SK-N-MC (cell line): ENCODE results near the gene ZNF362.
"Not testable (repeated sequence)": the region's sequence is repeated elsewhere in the genome, so short reads cannot be mapped to it uniquely, and the experiment has no call there.

Source experiments
- DNase-seq: peaks from one replicate; pipeline ENCODE4 v3.0.0-alpha.2; 2011; ENCODE audit warnings: low read depth, low spot score
- H3K27ac ChIP-seq: fragments of 200-600 bp; sonication (generic); 2 replicates; pipeline ENCODE4 v1.5.1; 2016; ENCODE audit warnings: mixed run types
- H3K36me3 ChIP-seq: fragments of 200-600 bp; sonication (generic); 2 replicates; pipeline ENCODE4 v1.6.1; 2017; ENCODE audit warnings: antibody characterized with exemption, low read length, mixed read lengths; ENCODE audit not compliant: insufficient read depth
- H3K4me3 ChIP-seq: fragments of 200-600 bp; sonication (generic); 2 replicates; pipeline ENCODE4 v1.5.1; 2016
- H3K9ac ChIP-seq: fragments of 200-600 bp; sonication (generic); 2 replicates; pipeline ENCODE4 v1.8.0; 2017; ENCODE audit warnings: mixed run types, mixed read lengths; ENCODE audit not compliant: insufficient read length
- H3K9me3 ChIP-seq: fragments of 200-600 bp; sonication (generic); 2 replicates; pipeline ENCODE4 v1.6.1; 2017; ENCODE audit warnings: low read depth, mild to moderate bottlenecking, antibody characterized with exemption, low read length, moderate library complexity, mixed read lengths
- EZH2 ChIP-seq: fragments of 200-600 bp; sonication (generic); IDR thresholded peaks from one replicate; pipeline ENCODE4 v1.6.1; 2017; ENCODE audit warnings: antibody characterized with exemption
- FOXP2 ChIP-seq: optimal IDR thresholded peaks from 2 replicates; pipeline ENCODE3; 2011; ENCODE audit warnings: mild to moderate bottlenecking, moderate library complexity; ENCODE audit not compliant: insufficient read depth; ENCODE audit errors: extremely low read length, control extremely low read depth
- POLR2AphosphoS5 ChIP-seq: IDR thresholded peaks from 2 replicates; pipeline ENCODE4 v1.6.1; 2012; ENCODE audit warnings: mild to moderate bottlenecking, low read depth, low read length, borderline replicate concordance

Gene ZNF362

DNA sequence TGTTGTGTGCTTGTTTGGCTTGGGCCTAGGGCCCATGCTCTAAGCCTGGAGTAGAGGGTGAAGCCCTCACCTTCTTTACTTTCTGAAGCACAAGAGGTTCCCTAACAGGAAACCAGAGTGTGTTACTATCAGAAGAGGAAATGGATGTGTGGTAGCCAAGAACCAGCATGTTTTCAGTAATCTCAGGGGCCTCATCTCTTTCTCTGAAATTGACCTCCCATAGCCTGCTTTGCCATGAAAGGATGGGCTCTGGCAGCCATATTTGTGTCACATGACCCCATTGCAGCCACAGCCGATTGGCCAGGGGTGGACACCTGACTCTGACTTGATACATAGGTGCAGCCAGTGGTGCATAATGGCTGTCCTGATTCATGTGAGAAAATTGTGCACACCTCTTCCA, 46.0 kb downstream of the ZNF362 start:
- TF ChIP-seq EZH2 (no peak), FOXP2 (no peak), POLR2AphosphoS5 (no peak)
- Histone ChIP-seq H3K36me3 (peaks cover 22% of the 10 kb centered on the region; the same call in 1 of the 2 replicates), H3K4me3 (no peak overlapping the region), H3K9me3 (no peaks in the 10 kb centered on the region), H3K27ac (no peak overlapping the region), H3K9ac (no peak overlapping the region)
- no peak for DNase-seq

DNA sequence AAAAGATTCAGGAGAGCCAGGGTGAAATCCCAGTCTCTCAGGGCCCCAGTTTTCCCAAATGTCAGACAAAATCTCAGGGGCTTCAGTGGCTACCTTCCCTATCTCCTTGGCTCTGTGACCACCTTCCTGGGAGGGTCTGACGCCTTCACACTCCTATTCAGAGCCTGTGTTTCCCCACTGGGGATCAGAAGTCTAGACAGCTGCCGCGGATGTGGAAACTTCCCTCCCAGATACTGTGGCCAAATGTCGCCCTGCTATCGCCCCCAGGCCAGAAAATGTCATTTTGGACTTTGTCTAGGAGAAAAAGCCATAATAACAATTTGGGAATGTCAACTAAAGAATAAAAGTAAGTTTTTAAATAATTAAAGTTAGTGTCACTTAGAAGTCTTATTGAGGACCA, 48.7 kb downstream of the ZNF362 start:
- no peak for DNase-seq
- Histone ChIP-seq H3K27ac (no peak overlapping the region), H3K9ac (no peak overlapping the region), H3K36me3 (peaks cover 8% of the 10 kb centered on the region; the same call in 1 of the 2 replicates), H3K9me3 (no peaks in the 10 kb centered on the region), H3K4me3 (no peak overlapping the region)
- TF ChIP-seq EZH2 (no peak), FOXP2 (no peak), POLR2AphosphoS5 (no peak)

DNA sequence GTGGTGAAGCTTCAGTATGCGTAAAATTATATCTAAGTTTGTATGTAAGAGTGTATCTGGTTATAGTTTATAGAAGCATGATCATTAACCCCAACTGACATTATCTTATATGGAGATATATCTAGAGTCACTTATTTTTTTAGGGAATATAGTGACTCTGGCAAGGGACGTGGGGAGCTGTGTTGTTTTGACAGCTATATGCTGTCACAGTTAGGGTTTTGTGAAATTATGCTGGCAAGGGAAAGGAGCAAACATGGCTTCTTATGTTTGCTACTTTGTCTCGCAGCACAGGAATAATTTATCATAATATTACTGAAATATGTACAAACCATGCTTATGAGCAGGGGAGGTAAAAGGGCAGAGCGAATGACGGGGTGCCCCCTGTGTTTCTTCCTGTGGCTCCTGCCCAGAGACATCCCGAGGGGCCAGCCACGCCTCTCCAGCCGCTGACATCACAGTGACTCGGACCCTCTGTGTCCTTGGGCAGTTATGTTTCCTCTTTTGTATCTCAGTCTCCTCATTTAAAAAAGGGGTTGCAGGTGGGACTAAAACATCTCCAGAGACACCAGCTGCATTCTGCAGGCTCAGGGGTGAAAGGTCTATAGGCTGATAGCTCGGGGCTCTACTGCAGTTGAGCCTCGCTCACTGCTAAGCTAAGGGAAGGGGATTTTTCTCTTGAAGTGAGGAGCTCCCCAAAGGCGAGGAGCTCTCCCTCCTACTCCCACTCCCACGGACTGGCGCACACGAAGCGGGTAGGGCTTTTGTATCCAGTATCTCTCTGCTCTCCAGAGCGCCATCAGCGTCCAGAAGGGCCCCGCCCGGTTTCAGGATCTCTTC, 49.7 kb downstream of the ZNF362 start:
- H3K36me3 ChIP-seq, result peaks cover 6% of the 10 kb centered on the region; the same call in 1 of the 2 replicates
- TF ChIP-seq POLR2AphosphoS5 (no peak), EZH2 (no peak), FOXP2 (no peak)
- no peak for DNase-seq
- no peak overlapping the region for H3K9ac ChIP-seq
- no peaks in the 10 kb centered on the region for H3K9me3 ChIP-seq
- no peak overlapping the region for H3K27ac ChIP-seq
- no peak overlapping the region for H3K4me3 ChIP-seq

DNA sequence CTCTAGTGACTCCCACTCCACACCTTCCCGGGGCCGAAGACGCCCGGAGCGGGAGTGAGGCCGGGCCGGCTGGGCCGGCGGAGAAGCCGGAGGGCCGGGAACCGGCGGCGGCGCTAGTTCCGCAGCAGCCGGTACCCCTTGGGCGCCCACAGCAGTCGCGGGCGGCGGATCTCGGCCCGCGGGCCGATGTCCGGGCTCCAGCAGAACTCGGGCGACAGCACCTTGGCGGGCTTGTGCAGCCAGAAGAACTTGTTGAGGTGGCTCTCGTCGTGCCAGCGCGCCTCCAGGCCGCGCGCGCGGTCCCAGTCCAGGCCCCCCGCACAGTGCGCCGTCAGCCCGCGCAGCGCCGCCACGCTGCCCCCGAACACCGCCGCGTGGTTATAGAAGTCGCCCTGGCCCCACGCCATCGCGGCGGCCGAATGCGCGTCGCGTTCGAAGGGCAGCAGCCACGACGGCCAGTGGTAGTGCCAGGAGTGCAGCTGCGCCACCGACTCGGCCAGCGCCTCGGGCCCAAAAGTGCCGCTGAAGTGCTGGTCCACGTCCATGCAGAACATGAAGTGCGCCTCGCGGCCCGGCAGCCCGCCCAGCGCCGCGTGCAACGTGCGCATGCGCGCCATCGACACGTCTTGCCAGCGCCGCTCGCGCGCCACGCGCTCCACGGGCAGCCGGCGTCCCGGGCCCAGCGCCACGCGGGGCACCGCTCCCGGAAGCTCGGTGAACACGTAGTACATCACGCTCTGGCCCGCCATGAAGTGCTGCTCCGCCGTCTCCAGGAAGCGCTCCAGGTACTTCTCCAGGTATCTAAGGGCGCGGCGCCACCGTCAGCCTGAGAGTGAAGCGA, 50.6 kb downstream of the ZNF362 start:
- Histone ChIP-seq H3K9me3 (no peaks in the 10 kb centered on the region), H3K9ac (no peak overlapping the region), H3K36me3 (no peaks in the 10 kb centered on the region), H3K27ac (no peak overlapping the region), H3K4me3 (no peak overlapping the region)
- no peak for DNase-seq
- TF ChIP-seq EZH2 (no peak), POLR2AphosphoS5 (no peak), FOXP2 (no peak)

DNA sequence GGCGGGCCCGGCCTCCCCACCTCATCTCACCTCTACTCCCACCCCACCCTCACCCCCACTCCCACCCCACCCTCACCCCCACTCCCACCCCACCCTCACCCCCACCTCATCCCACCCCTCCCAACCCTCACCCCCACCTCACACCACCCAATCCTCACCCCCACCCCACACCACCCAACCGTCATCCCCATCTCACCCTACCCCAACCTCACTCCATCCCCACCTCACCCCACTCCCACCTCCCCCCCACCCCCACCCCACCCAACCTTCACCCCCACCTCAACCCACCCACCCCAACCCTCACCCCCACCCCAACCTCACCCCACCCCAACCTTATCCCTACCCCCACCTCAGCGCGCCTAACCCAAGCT, 51.2 kb downstream of the ZNF362 start:
- Histone ChIP-seq H3K36me3 (no peaks in the 10 kb centered on the region), H3K9ac (no peak overlapping the region), H3K27ac (no peak overlapping the region), H3K4me3 (no peak overlapping the region), H3K9me3 (no peaks in the 10 kb centered on the region)
- TF ChIP-seq EZH2 (no peak), POLR2AphosphoS5 (no peak), FOXP2 (no peak)
- no peak for DNase-seq

DNA sequence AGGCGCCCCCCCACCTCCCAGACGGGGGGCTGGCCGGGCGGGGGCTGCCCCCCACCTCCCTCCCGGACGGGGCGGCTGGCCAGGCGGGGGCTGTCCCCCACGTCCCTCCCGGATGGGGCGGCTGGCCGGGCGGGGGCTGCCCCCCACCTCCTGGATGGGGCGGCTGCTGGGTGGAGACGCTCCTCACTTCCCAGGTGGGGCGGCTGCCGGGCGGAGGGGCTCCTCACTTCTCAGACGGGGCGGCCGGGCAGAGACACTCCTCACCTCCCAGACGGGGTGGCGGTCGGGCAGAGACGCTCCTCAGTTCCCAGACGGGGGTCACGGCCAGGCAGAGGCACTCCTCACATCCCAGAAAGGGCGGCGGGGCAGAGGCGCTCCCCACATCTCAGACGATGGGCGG, 53.1 kb downstream of the ZNF362 start:
- not testable (repeated sequence) for H3K9me3 ChIP-seq, DNase-seq, H3K4me3 ChIP-seq, H3K36me3 ChIP-seq, H3K27ac ChIP-seq, H3K9ac ChIP-seq

DNA sequence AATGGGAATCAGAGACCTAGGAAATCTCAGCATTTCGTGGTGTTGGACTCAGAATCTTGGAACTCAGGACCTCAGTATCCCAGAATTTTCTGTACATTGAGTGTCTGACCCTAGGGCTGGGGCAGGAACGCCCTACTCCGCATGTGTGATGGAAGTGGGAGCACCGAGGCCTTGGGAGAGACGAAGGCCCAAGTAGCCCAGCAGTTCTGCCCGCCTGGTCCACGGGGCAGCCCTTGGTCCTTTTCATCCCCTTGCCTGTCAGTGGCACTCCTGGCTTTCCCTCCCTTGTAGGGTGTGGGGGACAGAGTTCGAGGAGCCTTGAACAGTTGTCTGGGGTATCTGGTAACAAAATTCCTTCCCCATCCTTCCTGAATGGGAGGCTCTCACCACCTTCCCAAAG, 54.4 kb downstream of the ZNF362 start:
- DNase-seq, result no peak
- Histone ChIP-seq H3K4me3 (no peak overlapping the region), H3K36me3 (no peaks in the 10 kb centered on the region), H3K27ac (no peak overlapping the region), H3K9me3 (no peaks in the 10 kb centered on the region), H3K9ac (no peak overlapping the region)
- no peak for TF ChIP-seq FOXP2
- no peak for TF ChIP-seq POLR2AphosphoS5
- no peak for TF ChIP-seq EZH2

DNA sequence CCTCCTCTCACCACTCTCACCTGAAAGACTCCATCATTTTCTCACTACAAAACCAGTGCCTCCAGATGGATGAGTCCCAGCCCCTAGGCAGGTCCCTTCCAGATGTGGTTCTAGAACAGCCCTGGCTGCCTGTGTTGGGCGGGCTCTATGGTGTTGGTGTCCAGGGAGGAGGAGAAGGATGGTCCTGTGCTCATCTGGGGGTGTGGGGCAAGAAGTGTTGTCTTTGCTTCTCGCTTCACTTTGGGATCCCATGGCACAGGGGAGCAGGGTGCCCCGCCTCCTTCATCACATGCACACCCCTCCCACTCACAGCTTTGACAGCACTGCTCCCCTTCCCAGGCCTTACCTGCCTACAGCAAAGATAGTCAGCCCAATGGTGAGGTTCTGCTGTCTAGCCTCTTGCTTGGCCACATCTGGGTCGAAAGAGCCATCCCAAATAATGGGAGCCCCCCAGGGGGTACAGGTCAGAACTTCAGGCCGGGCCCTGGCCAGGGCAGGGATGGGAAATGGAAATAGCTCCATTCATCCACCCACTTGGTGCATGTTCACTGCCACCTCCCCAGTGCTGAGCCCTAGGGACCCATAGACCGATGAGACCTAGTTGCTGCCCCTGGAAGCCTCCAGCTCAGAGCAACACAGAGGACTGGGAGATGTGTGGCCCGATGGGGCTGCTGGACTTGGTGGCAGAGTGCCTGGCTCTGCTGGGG, 55.6 kb downstream of the ZNF362 start:
- DNase-seq, result no peak
- H3K9ac ChIP-seq, result no peak overlapping the region
- no peaks in the 10 kb centered on the region for H3K36me3 ChIP-seq
- no peaks in the 10 kb centered on the region for H3K9me3 ChIP-seq
- H3K27ac ChIP-seq, result no peak overlapping the region
- no peak overlapping the region for H3K4me3 ChIP-seq
- TF ChIP-seq EZH2 (no peak), FOXP2 (no peak)
